Gastroesophageal sphincter (tissue), 3 donors: ENCODE data around the gene TNFAIP3.

Source experiments
- POLR2AphosphoS5 ChIP-seq: sonication (generic); formaldehyde crosslinking; IDR thresholded peaks from one replicate; pipeline ENCODE4 v1.6.1; 2017; ENCODE audit warnings: antibody characterized with exemption
- TF ChIP-seq, protein P1 (sequence below), 4 experiments: fragments of 200-600 bp in 2 of 4; fragments of 450-650 bp in 2 of 4; sonication (generic) in 1 of 4; IDR thresholded peaks; one replicate each; pipeline ENCODE4 v1.5.1; 2017 to 2019; ENCODE audit warnings: antibody characterized with exemption in 4 of 4, mild to moderate bottlenecking in 2 of 4, moderate library complexity in 2 of 4

DNA sequence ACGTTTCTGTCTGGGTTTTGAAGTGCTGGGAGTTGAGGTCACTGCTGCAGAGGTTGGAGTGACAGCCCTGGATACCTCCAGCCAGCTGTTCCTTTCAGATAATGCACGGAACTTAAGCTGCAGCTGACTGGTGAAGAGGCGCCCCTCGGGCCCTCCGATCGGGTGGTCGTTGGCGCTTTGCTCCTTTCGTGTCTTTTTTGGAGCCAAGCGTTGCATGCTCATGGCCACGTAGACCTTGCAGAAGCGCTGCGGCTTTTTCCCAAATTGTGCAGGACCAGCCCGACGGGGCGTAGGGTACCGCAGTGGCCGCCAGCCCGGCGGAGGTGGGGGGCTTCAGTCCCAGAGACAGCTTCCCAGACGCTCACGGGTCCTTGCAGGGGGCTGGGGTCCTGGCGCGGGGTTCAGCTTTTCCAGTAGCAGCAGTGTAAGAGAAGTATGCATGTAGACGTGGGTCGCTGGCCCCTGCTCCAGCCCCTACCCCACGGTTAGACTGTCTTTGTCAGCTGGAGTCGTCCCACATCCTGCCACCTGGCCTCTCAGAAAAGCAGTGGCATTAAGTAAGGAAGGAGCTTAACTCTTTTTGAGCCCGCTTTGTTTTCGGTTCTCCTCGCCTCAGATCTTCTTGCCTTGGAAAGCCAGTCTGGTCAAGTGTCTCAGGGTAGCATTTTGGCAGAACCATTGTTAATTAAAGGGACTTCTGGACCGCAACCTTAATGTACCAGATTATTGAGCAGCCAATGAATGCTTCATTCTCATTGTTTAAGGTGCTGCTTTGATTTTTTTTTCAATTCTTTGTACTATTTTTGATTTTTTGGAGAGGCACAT, 838 bp downstream of the TNFAIP3 start:
- TF ChIP-seq, protein P1, sequence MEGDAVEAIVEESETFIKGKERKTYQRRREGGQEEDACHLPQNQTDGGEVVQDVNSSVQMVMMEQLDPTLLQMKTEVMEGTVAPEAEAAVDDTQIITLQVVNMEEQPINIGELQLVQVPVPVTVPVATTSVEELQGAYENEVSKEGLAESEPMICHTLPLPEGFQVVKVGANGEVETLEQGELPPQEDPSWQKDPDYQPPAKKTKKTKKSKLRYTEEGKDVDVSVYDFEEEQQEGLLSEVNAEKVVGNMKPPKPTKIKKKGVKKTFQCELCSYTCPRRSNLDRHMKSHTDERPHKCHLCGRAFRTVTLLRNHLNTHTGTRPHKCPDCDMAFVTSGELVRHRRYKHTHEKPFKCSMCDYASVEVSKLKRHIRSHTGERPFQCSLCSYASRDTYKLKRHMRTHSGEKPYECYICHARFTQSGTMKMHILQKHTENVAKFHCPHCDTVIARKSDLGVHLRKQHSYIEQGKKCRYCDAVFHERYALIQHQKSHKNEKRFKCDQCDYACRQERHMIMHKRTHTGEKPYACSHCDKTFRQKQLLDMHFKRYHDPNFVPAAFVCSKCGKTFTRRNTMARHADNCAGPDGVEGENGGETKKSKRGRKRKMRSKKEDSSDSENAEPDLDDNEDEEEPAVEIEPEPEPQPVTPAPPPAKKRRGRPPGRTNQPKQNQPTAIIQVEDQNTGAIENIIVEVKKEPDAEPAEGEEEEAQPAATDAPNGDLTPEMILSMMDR (IDR thresholded peaks at IDR 0.05), result no peak
- TF ChIP-seq POLR2AphosphoS5, result no peak
